ENCODE data around the gene SEMA7A.

- TF ChIP-seq, protein P1, sequence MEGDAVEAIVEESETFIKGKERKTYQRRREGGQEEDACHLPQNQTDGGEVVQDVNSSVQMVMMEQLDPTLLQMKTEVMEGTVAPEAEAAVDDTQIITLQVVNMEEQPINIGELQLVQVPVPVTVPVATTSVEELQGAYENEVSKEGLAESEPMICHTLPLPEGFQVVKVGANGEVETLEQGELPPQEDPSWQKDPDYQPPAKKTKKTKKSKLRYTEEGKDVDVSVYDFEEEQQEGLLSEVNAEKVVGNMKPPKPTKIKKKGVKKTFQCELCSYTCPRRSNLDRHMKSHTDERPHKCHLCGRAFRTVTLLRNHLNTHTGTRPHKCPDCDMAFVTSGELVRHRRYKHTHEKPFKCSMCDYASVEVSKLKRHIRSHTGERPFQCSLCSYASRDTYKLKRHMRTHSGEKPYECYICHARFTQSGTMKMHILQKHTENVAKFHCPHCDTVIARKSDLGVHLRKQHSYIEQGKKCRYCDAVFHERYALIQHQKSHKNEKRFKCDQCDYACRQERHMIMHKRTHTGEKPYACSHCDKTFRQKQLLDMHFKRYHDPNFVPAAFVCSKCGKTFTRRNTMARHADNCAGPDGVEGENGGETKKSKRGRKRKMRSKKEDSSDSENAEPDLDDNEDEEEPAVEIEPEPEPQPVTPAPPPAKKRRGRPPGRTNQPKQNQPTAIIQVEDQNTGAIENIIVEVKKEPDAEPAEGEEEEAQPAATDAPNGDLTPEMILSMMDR (conservative IDR thresholded peaks at IDR 0.05 in 1 of 2, IDR thresholded peaks at IDR 0.05 in 1 of 2; ENCODE audit: extremely low read depth in 1 of 2, insufficient read depth in 1 of 2, low read depth in 1 of 2, low read length in 2 of 2) = no peak
- no peak for TF ChIP-seq EZH2 (IDR thresholded peaks at IDR 0.05; ENCODE audit: borderline replicate concordance, low read length)
Observed at GRCh38 chr15:74433592-74434262, at the start of gene SEMA7A.
